Germinal center (tissue), 1 donor: ENCODE data around the gene PCSK7.
A peak's percentile ranks its signal among the peaks of the same experiment; 100 is the strongest.
"Not testable (repeated sequence)": the region's sequence is repeated elsewhere in the genome, so short reads cannot be mapped to it uniquely, and the experiment has no call there.

ENCODE experiments used
- DNase-seq: peaks from one replicate; pipeline ENCODE4 v3.0.0; 2012; ENCODE audit warnings: mixed read lengths, low spot score

Gene PCSK7

GRCh38 chr11:117231842-117232091, at the start of gene PCSK7:
Gene PCSK7 (minus strand): TSS chr11:117232073. CDS start chr11:117229844, 2,229 bp downstream.
- DNase-seq, result no peak

GRCh38 chr11:117281159-117281558, 49.3 kb upstream of the PCSK7 start:
- DNase-seq, result no peak

GRCh38 chr11:117279711-117280376, 48.0 kb upstream of the PCSK7 start:
- DNase-seq, result no peak

GRCh38 chr11:117278347-117278746, 46.5 kb upstream of the PCSK7 start:
- no peak for DNase-seq

GRCh38 chr11:117273550-117274289, 41.8 kb upstream of the PCSK7 start:
- DNase-seq, result no peak

- not testable (repeated sequence) for DNase-seq
These were observed 40.3 kb upstream of the PCSK7 start for GRCh38 chr11:117272175-117272574.

- DNase-seq, result no peak
These were observed 39.3 kb upstream of the PCSK7 start for GRCh38 chr11:117271208-117271607.

- no peak for DNase-seq
These were observed 38.0 kb upstream of the PCSK7 start for GRCh38 chr11:117269856-117270255.

- DNase-seq, result no peak
These were observed 33.9 kb upstream of the PCSK7 start for GRCh38 chr11:117265745-117266144.

- not testable (repeated sequence) for DNase-seq
These were observed 32.9 kb upstream of the PCSK7 start for GRCh38 chr11:117264624-117265323.

- DNase-seq, result no peak
These were observed 27.5 kb upstream of the PCSK7 start for GRCh38 chr11:117259417-117259816.

GRCh38 chr11:117258576-117258975, 26.7 kb upstream of the PCSK7 start:
- DNase-seq, result no peak

GRCh38 chr11:117256573-117256972, 24.7 kb upstream of the PCSK7 start:
- DNase-seq, result no peak

- DNase-seq, result no peak
These were observed 24.1 kb upstream of the PCSK7 start for GRCh38 chr11:117255966-117256365.

GRCh38 chr11:117251506-117251905, 19.6 kb upstream of the PCSK7 start:
- DNase-seq, result no peak

- no peak for DNase-seq
These were observed 17.7 kb upstream of the PCSK7 start for GRCh38 chr11:117249571-117249970.

GRCh38 chr11:117248341-117248740, 16.5 kb upstream of the PCSK7 start:
- no peak for DNase-seq

GRCh38 chr11:117239295-117239694, 7.4 kb upstream of the PCSK7 start:
- DNase-seq, result no peak

- no peak for DNase-seq
These were observed 6.3 kb upstream of the PCSK7 start for GRCh38 chr11:117238221-117238620.

- peak; percentile 56 for DNase-seq
These were observed 1.1 kb upstream of the PCSK7 start for GRCh38 chr11:117232911-117233409.

- DNase-seq, result peak; percentile 95
These were observed 412 bp upstream of the PCSK7 start, which contains the start of gene RNF214 for GRCh38 chr11:117232092-117232878. Gene RNF214 (plus strand): TSS chr11:117232671. CDS start chr11:117234273, 1,602 bp downstream.
